IPS-11a (cell line): Measurements from ENCODE around the gene SATB1.
"Not testable (repeated sequence)": the region's sequence is repeated elsewhere in the genome, so short reads cannot be mapped to it uniquely, and the experiment has no call there.

Experiments
- H3K4me3 ChIP-seq: one replicate; pipeline ENCODE4 v1.5.1; 2013; ENCODE audit warnings: low read depth, low read length, control low read depth

Gene SATB1

DNA sequence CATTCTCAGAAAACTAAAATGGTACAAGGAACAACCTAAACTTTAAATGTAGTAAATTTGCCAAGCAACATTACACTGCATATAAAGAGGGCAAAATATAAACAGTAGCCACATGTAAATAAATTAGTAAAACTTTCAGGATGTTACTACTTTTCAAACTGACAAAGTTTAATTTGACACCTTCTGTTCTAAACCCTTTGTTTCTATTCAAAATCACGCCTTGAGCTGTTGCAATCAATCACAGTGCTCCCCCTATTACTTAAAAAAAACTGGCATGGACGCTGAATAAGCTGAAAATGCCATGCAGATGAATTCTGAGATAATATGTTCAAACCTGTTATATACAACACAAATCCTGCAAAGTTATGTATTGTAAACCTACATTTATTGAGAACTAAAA is 69.3 kb downstream of the SATB1 start:
- no peak overlapping the region for H3K4me3 ChIP-seq

DNA sequence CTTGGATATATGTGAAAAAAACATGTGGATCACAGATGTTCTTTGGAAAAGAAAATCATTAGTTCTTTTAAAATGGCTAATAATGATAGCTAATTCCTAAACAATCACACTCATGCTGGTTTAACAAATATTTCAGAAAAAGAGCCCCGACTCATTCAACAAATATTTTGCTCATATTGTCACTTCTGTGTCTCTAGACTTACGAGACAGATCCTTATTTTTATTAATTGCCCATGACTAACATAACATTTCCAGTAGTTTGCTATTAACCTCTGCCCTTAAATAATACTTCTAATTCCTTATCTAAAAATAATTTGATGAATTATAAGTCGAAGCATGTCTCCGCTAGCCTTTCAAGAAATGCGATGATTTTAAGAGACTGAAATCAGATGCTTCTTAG is 70.4 kb downstream of the SATB1 start:
- H3K4me3 ChIP-seq = no peak overlapping the region

DNA sequence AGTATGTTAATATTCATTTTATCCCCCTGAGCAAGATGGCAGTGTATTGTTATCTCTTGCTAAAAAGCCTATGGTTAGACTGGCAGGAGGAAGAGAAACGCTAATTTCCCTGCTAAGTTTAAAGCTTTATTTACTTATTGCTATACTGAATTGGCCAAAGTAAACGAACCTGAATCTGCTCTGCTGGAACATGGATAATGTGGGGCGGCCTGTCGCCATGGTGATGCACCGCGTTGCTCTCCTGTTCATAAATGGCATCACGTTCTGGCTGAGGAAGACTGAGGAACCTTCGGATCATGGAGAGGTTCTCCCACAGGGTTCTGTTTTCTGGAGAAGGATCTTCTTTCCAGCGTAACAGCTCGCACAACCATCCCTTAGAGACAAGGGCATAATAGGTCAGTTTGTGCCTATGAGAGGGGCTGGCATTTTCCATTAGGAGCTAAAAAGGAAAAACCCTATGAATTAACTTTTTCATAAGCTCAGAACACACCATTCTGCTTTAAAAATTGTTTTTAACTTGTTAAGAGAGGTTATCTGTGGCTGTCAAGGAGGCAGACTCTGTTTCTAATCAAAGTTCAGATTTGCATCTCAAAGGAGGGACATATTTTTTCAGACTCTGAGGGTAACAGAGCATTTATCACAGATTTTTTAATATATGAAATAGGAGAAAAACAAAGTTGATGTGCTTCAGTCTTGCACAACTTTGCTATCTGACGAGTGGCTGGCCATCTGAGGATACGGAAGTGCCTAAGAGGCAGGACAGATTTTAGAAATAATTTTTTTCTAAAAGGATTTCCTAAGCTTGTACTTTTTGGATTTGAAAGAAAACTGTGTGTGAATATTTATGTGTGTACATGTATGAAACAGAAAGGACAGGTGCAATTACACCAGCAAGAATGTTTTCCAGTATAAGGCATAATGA is 73.1 kb downstream of the SATB1 start:
- H3K4me3 ChIP-seq = no peak overlapping the region

DNA sequence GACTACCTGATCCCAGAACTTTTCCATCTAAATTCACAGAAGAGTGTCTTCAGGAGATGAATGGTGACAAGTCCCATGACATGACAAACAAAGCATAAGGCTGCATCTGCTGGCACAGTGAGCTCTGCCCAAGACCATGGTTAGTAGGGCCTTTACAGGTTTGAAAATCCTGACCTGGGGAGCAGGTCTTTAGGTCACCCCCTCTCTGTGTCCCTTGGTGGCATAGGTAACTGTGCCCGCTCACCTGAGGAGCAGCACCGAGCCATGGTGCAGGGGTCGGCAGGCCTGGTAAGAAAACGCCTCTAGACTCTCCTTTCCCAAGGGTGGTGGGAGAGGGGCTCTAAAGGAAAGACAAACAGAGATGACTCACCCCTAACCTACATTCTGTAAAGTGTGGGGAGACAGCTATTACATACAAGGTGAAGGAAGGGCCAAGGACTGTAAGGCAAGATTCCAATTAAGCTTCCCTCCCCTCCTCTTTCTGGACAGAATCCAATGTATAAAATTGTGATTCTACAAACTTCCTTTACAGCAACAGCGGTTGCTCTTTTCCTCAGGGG is 74.0 kb downstream of the SATB1 start:
- no peak overlapping the region for H3K4me3 ChIP-seq

DNA sequence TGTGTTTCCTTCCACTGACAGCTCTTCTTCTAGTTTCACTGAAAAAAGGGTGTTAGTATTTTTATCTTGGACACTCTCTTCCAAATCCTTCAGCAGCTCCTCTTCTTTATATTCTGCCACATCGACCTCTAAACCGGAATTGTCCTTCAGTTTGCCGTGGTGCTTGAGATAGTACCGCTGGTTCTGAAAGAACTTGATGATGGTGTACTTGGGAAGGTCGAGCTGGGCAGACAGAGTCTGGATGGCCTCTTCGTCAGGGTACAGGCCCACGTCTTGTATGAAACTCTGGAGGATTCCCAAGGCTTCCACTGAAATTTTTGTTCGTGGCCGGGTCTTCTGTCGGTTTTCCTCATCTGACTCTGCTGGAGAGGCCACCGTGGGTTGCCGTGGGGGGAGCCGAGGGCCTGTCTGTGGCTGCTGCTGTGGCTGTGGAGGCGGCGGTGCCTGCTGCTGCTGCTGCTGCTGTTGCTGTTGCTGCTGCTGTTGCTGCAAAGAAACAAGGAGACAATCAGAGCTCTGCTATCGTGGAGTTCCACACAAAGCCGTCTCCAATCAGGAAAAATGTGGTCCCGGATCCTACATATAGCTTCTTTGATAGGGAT is 75.8 kb downstream of the SATB1 start:
- H3K4me3 ChIP-seq = no peak overlapping the region

DNA sequence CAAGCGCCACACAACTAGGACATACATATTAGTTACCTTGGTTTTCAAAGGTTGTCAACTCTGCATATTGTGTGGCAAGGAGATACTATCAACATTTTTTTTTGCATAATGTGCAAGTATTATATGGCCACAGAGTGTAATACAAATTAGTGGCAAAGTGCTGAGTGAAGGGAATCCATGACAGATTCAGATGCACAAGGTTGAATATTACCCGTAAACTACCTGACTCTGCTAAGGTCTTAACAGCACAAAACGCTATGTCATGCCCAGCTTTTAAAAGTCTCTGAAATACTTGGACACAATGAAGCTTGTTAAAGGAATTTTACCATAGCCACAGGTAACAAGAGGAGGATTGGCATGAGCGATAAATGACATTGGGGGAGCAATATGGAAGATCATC is 79.0 kb downstream of the SATB1 start:
- no peak overlapping the region for H3K4me3 ChIP-seq

DNA sequence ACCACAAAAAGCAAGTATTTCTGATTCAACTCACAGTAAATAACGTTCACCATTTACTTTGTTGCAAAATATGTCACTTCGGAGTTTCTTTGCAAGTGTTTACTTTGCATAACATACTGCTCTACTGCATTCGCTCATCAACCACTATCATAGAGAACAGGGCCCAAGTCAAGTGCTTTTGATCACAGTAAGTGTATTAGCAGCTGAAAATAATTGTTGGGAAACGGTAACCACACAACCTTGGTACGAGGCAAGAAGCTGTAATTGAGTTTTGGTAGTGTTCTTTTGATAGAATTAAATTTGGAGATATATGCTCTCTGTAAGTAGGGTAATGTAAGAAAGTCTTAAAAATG is 80.1 kb downstream of the SATB1 start:
- no peak overlapping the region for H3K4me3 ChIP-seq

DNA sequence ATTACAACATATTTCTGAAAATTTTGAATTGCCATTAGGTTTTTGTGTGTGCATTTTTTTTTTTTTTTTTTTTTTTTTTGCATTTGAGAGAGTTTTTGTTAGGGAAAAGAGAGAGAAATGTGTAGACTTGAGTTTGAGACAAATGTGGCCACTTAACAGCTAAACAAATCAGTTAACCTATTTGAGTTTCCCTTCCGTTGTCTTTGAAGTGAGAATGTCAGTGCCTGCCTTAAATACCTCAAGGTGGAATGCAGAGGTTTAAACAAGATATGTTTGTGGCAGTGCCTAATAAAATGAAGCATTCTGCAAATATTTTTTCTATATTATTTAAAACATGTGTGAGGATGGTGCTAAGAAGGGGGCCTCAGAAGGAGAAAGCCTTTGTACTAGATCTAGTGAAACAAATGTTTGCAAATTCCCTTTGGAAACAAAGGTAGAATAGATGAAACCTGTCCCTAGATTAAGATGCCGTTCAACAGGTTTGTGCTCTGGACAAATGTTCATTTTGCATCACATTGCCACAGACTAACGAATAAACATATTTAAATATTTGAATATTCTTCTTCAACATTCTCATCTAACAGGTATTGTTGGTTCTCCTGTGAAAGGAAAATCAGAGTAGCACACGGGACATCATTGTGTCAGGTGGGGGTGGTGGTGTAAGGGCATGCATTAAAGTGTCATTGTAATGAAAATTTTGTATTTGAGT is 80.7 kb downstream of the SATB1 start:
- H3K4me3 ChIP-seq = no peak overlapping the region

DNA sequence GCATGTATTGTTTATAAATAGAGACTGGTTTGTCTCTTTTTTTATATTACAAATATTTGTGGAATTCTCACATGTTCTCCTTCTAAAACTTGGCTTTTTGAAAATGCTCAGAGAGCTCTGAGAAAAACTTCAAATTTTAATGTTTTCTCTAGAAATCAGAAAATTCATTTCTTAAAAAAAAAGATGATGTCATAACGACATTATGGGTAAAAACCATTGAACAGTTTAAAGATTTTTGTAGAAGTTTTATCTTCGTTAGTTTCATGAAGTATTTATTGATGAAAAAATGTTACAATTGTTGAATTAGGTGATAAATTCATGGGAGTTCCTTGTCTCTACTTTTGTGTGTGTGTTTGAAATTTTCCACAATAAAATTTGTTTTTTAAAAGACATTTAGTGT is 81.3 kb downstream of the SATB1 start:
- no peak overlapping the region for H3K4me3 ChIP-seq

DNA sequence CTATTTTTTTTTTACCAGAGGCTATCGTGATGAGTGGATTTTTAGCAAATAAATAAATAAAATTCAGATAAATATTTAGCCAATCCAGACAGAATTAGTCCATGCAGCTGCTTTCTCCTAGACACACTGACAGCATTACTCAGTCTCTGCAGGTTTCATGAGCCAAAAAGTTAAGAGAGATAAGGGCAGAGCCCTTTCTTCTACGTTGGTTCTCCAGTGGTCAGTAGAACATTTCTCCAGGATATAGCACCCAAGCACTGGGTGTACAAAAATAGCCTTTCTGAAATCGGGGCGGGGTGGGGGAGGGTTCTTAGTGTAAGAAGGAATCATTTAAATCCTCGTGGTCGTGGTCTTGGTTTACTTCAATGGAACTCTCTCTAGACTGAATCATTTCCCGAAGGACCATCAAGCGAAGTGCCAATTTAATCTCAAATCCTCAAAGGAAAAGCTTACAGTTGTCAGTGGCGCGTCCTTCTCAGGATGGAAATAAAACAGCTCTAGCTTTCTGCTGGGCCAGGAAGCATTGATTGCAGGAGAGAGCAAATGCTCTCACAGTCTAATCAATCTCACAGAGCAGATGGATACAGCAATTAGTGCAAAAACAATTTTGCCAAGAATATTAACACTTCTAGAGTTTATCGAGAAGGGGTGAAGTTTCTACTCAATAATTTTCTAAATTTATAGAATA is 86.2 kb downstream of the SATB1 start:
- H3K4me3 ChIP-seq = no peak overlapping the region

DNA sequence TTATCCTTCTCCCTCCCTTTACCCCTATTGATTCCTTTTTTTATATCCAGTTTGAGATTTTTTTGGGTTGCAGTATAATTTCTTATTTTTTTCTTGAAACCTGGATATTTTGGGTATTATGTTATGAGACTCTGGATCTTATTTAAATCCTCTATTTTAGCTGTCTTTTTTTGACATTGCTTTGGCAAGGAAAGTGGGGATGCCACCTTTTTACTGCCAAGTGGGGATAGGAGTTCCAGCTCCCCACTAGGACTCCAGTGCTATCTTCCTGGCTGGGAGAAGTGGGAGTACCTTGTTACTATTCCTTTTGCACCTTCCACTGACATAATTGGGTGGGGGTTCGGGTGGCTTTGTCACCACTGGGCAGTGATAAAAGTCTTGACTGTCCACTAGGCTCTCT is 87.9 kb downstream of the SATB1 start:
- no peak overlapping the region for H3K4me3 ChIP-seq

DNA sequence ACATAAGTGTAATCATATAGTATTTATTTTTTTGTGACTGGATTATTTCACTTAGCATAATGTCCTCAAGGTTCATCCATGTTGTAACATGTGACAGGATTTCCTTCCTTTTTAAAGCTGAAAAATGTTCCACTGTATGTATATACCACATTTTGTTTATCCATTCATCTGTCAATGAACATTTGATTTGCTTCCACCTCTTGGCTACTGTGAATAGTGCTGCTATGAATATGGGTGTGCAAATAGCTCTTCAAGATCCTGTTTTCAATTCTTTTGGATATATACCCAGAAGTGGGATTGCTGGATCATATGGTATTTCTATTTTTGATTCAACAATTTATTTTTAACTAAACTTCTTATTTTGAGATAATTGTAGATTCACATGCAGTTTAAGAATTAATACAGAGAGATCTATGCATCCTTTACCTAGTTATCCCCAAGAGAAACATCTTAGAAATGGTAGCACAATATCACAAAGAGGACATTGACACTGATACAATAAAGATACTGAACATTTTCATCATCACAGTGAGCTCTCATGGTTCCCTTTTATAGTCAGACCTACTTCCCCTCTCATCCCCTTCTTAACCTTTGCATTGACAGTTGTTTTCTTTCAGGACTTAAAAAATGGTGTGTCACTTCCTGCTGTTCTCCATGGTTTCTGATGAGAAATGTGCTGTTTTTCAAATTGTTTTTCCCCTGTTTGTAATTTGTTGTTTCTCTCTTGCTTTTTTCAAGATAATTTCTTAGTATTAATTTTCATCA is 90.1 kb downstream of the SATB1 start:
- H3K4me3 ChIP-seq = no peak overlapping the region

DNA sequence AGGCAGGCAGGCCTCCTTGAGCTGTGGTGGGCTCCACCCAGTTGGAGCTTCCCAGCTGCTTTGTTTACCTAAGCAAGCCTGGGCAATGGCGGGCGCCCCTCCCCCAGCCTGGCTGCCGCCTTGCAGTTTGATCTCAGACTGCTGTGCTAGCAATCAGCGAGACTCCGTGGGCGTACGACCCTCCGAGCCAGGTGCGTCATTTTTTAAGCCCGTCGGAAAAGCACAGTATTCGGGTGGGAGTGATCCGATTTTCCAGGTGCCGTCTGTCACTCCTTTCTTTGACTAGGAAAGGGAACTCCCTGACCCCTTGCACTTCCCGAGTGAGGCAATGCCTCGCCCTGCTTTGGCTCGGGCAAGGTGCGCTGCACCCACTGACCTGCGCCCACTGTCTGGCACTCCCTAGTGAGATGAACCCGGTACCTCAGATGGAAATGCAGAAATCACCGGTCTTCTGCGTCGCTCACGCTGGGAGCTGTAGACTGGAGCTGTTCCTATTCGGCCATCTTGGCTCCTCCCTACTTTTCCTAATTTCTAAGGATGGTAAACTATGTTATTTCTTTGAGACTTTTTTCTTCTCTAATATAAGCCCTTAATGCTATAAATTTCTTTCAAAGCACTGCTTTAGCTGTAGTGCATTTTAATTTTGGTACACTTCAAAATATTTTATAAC is 94.2 kb downstream of the SATB1 start:
- not testable (repeated sequence) for H3K4me3 ChIP-seq

DNA sequence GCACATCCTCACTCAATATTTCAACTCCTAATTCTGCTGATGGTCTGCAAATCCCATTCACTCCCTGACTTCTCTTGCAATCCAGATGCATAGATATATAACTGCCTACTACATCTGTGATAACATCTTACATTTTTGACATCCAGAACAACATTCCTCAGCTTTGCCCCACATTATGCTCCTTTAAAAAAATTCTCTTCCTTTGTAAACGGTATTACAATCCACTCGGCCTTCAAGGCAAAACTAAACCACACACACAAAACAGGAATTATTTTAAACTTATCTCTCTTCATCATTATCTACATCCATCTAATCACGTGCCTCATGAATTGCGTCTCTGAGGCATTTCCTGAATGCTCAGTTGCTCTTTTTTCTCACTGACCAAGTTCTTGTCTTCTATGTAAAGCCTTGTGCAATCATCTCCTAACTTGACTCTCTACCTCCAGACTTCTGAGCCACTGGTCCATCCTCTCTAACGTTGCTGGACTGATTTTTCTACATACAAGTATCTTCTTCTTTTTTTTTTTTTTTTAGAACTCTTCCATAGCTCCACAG is 117.0 kb downstream of the SATB1 start:
- no peak overlapping the region for H3K4me3 ChIP-seq

DNA sequence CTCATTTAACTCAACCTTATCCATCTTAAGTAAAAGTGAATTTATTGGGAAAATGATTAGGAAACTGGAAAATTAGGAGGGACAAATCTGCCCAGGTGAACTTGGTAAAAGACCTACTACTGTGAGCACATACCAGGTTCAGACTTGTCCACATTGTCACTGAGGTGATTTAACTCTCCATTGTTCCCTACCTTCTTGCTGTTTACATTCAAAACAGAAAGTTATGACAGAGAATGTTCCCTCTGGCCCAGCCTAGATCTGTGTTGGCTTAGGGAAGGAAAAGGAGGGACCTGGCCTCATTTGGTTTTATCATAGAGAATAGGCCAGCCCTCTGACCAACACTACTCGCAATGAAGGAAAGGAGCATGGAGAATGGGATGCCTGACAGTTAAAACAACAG is 117.6 kb downstream of the SATB1 start:
- H3K4me3 ChIP-seq = no peak overlapping the region

DNA sequence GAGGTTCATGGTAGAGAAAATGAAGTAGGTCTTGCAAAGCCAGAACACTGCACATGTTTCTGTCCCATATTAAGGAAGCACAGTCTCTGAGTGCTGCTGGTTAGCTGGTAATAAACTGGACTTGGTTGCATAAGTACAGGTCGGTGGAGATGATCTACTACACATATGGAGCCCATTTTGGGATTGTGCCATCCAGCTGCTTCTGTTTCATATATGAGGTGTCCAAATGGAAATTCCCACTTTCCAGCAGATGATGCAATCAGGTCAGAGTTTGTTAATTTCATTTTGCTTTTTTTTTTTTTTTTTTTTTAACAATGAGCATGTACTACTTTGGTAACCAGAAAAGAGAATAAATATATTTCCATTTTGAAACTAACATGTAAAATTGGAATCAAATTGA is 122.6 kb downstream of the SATB1 start:
- no peak overlapping the region for H3K4me3 ChIP-seq

DNA sequence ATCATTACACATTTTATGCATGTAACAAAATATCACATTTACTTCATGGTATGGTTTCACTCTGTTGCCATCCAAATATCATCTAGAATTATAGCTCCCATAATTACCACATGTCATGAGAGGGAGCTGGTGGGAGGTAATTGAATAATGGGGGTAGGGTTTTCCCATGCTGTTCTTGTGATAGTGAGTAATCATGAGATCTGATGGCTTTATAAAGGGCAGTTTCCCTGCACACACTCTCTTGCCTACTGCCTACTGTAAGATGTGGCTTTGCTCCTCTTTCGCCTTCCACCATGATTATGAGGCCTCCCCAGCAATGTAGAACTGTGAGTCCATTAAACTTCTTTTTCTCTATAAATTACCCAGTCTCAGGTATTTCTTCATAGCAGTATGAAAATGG is 123.4 kb downstream of the SATB1 start:
- no peak overlapping the region for H3K4me3 ChIP-seq

DNA sequence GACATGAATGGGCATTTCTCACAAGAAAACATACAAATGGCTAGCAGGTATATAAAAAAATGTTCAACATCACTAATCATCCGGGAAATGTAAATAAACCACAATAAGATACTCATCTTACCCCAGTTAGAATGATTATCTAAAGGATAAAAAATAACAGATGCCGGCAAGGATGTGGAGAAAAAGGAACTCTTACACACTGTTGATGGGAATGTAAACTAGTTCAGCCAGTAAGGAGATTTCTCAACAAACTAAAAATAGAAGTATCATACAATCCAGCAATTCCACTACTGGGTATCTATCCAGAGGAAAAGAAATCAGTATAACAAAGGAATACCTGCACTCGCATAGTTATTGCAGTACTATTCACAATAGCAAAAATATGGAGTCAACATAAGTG is 124.2 kb downstream of the SATB1 start:
- no peak overlapping the region for H3K4me3 ChIP-seq

DNA sequence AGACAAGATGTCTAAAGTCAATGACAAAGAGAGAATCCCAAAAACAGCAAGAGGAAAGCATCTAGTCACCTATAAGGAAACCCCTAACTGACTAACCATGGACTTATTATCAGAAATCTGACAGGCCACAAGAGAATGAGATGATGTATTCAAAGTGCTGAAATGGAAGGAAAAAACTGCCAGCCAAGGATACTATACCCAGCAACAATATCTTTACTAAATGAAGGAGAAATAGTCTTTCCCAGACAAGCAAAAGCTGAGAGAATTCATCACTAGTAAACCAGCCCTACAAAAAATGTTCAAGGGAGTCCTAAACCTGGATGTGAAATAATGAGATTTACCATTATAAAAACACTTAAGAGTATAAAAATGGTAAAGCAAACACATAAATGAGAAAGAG is 128.0 kb downstream of the SATB1 start:
- no peak overlapping the region for H3K4me3 ChIP-seq
